ENCODE data around the gene CHMP5. TPM values are rescaled to one million over a fixed set of nuclear protein-coding genes. Genes with fewer than 3 reads are reported as not detected.

Gene CHMP5
- total and polyA plus RNA-seq, 4 experiments from 2014 or later: 32.3 to 59.9 (median 39.7) TPM

DNA sequence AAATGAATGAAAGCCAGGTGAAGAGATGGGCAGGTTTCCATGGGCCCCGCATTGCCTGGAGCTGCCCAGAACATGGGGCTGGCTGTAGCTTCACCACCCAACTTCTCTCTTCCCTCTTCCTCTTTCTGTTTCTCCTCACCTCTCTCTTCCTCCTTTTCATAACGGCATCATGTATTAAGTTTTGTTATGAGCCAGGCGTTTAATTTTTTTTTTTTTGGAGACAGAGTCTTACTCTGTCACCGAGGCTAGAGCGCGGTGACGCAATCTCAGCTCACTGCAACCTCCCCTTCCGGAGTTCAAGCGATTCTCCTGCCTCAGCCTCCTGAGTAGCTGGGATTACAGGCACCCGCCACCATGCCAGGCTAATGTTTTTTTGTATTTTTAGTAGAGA lies 37.8 kb upstream of the CHMP5 start:
- Mint-ChIP-seq H3K36me3 (no peaks in the 10 kb centered on the region), H3K27me3 (no peaks in the 10 kb centered on the region), H3K9me3 (no peaks in the 10 kb centered on the region), H3K27ac (peak overlapping the region in 1 of 7 donors; percentile 19), H3K4me3 (no peak overlapping the region), H3K4me1 (peaks cover 7 to 9% (median 8%) of the 10 kb centered on the region in 4 donors)
- Histone ChIP-seq H3K27me3 (ENCODE audit: insufficient read depth, low read length) (no peaks in the 10 kb centered on the region), H3K9me3 (ENCODE audit: control insufficient read depth in 1 of 2, low read length in 2 of 2) (no peaks in the 10 kb centered on the region), H3K27ac (ENCODE audit: low read depth, low read length) (no peak overlapping the region), H3K4me1 (ENCODE audit: insufficient read depth, low read length) (peaks cover 9% of the 10 kb centered on the region), H3K36me3 (ENCODE audit: insufficient read depth, low read length) (no peaks in the 10 kb centered on the region), H3K4me3 (ENCODE audit: low read length in 2 of 2) (no peak overlapping the region)
- DNase-seq: no peak
- POLR2A ChIA-PET (ENCODE audit: partially characterized antibody): interaction anchor here (1.5 kb wide), 1 partner anchor 145 kb away, joined by 4 read pairs; no protein-coding TSS in a partner anchor
- CTCF ChIA-PET (ENCODE audit: partially characterized antibody): interaction anchor here (0.9 to 2.7 kb wide), 17 partner anchors 17 to 646 kb away, joined by 3 to 28 read pairs (median 6); partner anchors contain the start of gene SMU1
- intact Hi-C loops (cut with micrococcal nuclease): loop anchor here (10.0 kb wide), 1 partner anchor 642 kb away; no protein-coding TSS in a partner anchor

DNA sequence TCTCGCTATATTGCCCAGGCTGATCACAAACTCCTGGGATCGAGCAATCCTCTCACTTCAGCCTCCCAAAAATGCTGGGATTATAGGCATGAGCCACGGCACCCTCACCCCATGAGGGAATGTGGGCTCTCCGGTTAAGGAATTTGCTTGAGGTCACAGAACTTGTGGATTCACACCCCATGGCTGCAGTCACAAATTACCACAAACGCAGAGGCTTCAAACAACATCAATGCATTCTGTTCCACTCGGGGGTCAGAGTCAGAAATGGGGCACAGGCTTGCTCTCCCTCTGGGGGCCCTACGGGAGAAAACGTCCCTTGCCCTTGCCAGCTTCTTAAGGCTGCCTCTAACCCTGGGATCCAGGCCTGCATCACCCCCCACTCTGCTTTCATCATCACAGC lies 37.1 kb upstream of the CHMP5 start:
- intact Hi-C loops (cut with micrococcal nuclease): loop anchor here (10.0 kb wide), 1 partner anchor 643 kb away; no protein-coding TSS in a partner anchor
- POLR2A ChIA-PET (ENCODE audit: partially characterized antibody): no interaction called here

DNA sequence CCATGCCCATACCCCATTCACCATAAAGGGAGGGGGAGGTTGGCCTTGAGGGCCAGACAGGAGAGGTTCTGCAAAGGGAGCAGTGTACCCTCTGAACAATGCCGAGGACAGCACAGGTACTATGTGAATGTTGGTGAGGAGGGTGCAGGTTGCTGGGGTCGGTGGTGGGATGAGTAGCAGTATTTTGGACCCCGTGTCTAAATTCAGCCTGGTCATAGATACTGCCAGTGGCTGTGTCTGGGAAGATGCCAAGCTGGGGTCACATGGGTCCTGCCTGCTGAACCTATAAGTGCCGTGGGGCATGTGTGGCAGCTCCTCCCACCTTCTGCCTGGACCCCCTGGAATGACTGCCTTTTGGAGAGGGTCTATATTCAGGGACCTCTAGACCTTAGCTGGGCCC lies 36.2 kb upstream of the CHMP5 start:
- DNase-seq: no peak
- intact Hi-C loops (cut with micrococcal nuclease): loop anchor here (10.0 kb wide), 1 partner anchor 644 kb away; no protein-coding TSS in a partner anchor
- Histone ChIP-seq H3K9me3 (ENCODE audit: control insufficient read depth in 1 of 2, low read length in 2 of 2) (no peaks in the 10 kb centered on the region), H3K4me1 (ENCODE audit: insufficient read depth, low read length) (peaks cover 9% of the 10 kb centered on the region), H3K4me3 (ENCODE audit: low read length in 2 of 2) (no peak overlapping the region), H3K36me3 (ENCODE audit: insufficient read depth, low read length) (no peaks in the 10 kb centered on the region), H3K27ac (ENCODE audit: low read depth, low read length) (no peak overlapping the region), H3K27me3 (ENCODE audit: insufficient read depth, low read length) (no peaks in the 10 kb centered on the region)
- Mint-ChIP-seq H3K4me3 (no peak overlapping the region), H3K27me3 (peaks cover 0 to 2% of the 10 kb centered on the region in 2 donors), H3K9me3 (no peaks in the 10 kb centered on the region), H3K36me3 (no peaks in the 10 kb centered on the region), H3K27ac (peak overlapping the region in 1 of 7 donors; percentile 3), H3K4me1 (peaks cover 7 to 9% (median 8%) of the 10 kb centered on the region in 4 donors)
- ChIA-PET CTCF (ENCODE audit: partially characterized antibody) (no interaction called here), POLR2A (ENCODE audit: partially characterized antibody) (no interaction called here)

More for the DNA sequence above, 37.1 kb upstream of the CHMP5 start:
- Histone ChIP-seq H3K27ac (ENCODE audit: low read depth, low read length) (no peak overlapping the region), H3K27me3 (ENCODE audit: insufficient read depth, low read length) (no peaks in the 10 kb centered on the region), H3K36me3 (ENCODE audit: insufficient read depth, low read length) (no peaks in the 10 kb centered on the region), H3K4me3 (ENCODE audit: low read length in 2 of 2) (no peak overlapping the region), H3K9me3 (ENCODE audit: control insufficient read depth in 1 of 2, low read length in 2 of 2) (no peaks in the 10 kb centered on the region), H3K4me1 (ENCODE audit: insufficient read depth, low read length) (peaks cover 9% of the 10 kb centered on the region)
- DNase-seq: no peak
- no peaks in the 10 kb centered on the region for H3K9me3 Mint-ChIP-seq
- H3K27me3 Mint-ChIP-seq: peaks cover 0 to 2% of the 10 kb centered on the region in 2 donors
- H3K27ac Mint-ChIP-seq: peak overlapping the region in 1 of 7 donors; percentile 25
- CTCF ChIA-PET (ENCODE audit: partially characterized antibody): interaction anchor here (1.5 to 2.7 kb wide), 3 partner anchors 92 to 150 kb away, joined by 4 to 20 read pairs (median 16); partner anchors contain the start of gene SMU1
- H3K36me3 Mint-ChIP-seq: no peaks in the 10 kb centered on the region
- no peak overlapping the region for H3K4me3 Mint-ChIP-seq
- peaks cover 7 to 9% (median 8%) of the 10 kb centered on the region in 4 donors for H3K4me1 Mint-ChIP-seq

GRCh38 chr9:33229359-33230114 lies 35.3 kb upstream of the CHMP5 start:
- H3K4me1 Mint-ChIP-seq: peaks cover 7 to 9% (median 8%) of the 10 kb centered on the region in 4 donors
- no peaks in the 10 kb centered on the region for H3K9me3 Mint-ChIP-seq
- DNase-seq: no peak
- intact Hi-C loops (cut with micrococcal nuclease): loop anchor here (10.0 kb wide), 1 partner anchor 645 kb away; no protein-coding TSS in a partner anchor
- peaks cover 0 to 2% of the 10 kb centered on the region in 2 donors for H3K27me3 Mint-ChIP-seq
- ChIA-PET POLR2A (ENCODE audit: partially characterized antibody) (no interaction called here), CTCF (ENCODE audit: partially characterized antibody) (no interaction called here)
- Histone ChIP-seq H3K4me3 (ENCODE audit: low read length in 2 of 2) (no peak overlapping the region), H3K36me3 (ENCODE audit: insufficient read depth, low read length) (no peaks in the 10 kb centered on the region), H3K27me3 (ENCODE audit: insufficient read depth, low read length) (no peaks in the 10 kb centered on the region), H3K4me1 (ENCODE audit: insufficient read depth, low read length) (peaks cover 9% of the 10 kb centered on the region), H3K9me3 (ENCODE audit: control insufficient read depth in 1 of 2, low read length in 2 of 2) (no peaks in the 10 kb centered on the region), H3K27ac (ENCODE audit: low read depth, low read length) (no peak overlapping the region)
- H3K4me3 Mint-ChIP-seq: no peak overlapping the region
- H3K36me3 Mint-ChIP-seq: no peaks in the 10 kb centered on the region
- H3K27ac Mint-ChIP-seq: no peak overlapping the region

DNA sequence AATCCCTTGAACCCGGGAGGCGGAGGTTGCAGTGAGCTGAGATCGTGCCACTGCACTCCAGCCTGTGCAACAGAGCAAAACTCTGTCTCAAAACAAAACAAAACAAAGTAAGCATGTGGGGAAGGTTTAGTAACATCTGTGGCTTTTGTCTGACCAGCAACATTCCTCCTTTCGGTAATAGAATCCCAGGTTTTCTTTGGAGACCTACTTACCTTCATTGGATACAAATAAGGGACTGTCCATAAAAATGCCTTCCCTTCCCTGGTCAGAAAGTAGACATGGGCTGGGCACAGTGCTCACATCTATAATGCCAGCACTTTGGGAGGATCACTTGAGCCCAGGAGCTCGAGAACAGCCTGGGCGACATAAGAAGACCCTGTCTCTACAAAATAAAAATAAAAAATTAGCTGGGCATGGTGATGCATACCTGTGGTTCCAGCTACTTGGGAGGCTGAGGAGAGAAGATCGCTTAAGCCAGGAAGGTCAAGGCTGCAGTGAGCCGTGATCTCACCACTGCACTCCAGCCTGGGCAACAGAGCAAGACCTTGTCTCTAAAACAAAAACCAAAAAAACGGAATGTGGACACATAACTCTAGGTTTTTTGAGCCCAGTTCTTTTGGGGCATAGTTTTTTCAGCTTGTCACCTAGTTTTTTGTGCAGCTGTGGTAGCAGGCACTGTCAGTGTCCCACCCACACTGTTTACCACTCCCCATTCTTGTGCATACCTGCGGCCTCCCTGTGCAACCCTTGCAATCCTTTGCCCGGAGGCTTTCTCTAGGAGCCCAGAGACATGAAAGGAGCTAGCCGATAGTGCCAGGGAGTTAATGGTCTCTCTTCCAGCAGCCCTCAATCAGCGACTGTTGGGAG lies 33.9 kb upstream of the CHMP5 start:
- no peaks in the 10 kb centered on the region for H3K36me3 ChIP-seq (ENCODE audit: insufficient read depth, low read length)
- Mint-ChIP-seq H3K9me3 (no peaks in the 10 kb centered on the region), H3K27ac (no peak overlapping the region), H3K4me1 (peaks cover 0 to under 1% (median 0%) of the 10 kb centered on the region in 4 donors), H3K36me3 (no peaks in the 10 kb centered on the region), H3K27me3 (peaks cover 2 to 3% of the 10 kb centered on the region in 2 donors), H3K4me3 (no peak overlapping the region)
- intact Hi-C loops (cut with micrococcal nuclease): no loop called here
- H3K4me3 ChIP-seq (ENCODE audit: low read length in 2 of 2): no peak overlapping the region
- no peak overlapping the region for H3K27ac ChIP-seq (ENCODE audit: low read depth, low read length)
- no peaks in the 10 kb centered on the region for H3K9me3 ChIP-seq (ENCODE audit: control insufficient read depth in 1 of 2, low read length in 2 of 2)
- no peak for DNase-seq
- H3K27me3 ChIP-seq (ENCODE audit: insufficient read depth, low read length): no peaks in the 10 kb centered on the region
- ChIA-PET POLR2A (ENCODE audit: partially characterized antibody) (interaction anchor here (1.1 kb wide), 1 partner anchor 155 kb away, joined by 4 read pairs; the partner anchor contains the start of gene SMU1), CTCF (ENCODE audit: partially characterized antibody) (no interaction called here)
- H3K4me1 ChIP-seq (ENCODE audit: insufficient read depth, low read length): no peaks in the 10 kb centered on the region

DNA sequence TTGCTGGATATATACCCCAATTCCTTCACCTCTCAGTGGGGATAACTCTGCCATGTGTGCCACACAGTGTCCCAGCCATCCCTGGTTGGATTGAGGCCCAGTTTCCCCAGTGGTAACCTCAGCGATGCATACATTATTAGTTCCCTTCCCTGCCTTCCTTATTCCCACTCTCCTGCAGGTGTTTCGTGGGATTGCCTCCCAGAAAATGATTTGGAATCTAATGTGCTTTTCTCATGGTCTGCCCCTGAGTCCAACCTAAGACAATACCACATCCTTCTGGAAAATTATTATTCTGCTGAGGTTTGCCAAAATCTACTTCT lies 33.3 kb upstream of the CHMP5 start:
- H3K4me3 Mint-ChIP-seq: no peak overlapping the region
- H3K9me3 Mint-ChIP-seq: no peaks in the 10 kb centered on the region
- CTCF ChIA-PET (ENCODE audit: partially characterized antibody): no interaction called here

GRCh38 chr9:33232815-33233214 lies 32.0 kb upstream of the CHMP5 start:
- no peak overlapping the region for H3K4me3 Mint-ChIP-seq
- ChIA-PET POLR2A (ENCODE audit: partially characterized antibody) (interaction anchor here (1.3 kb wide), 1 partner anchor 208 kb away, joined by 3 read pairs; the partner anchor contains the start of gene DNAJA1), CTCF (ENCODE audit: partially characterized antibody) (no interaction called here)
- H3K27me3 ChIP-seq (ENCODE audit: insufficient read depth, low read length): no peaks in the 10 kb centered on the region
- H3K36me3 ChIP-seq (ENCODE audit: insufficient read depth, low read length): no peaks in the 10 kb centered on the region
- no peak for DNase-seq
- H3K27ac ChIP-seq (ENCODE audit: low read depth, low read length): no peak overlapping the region
- H3K9me3 ChIP-seq (ENCODE audit: control insufficient read depth in 1 of 2, low read length in 2 of 2): no peaks in the 10 kb centered on the region
- no peak overlapping the region for H3K27ac Mint-ChIP-seq
- intact Hi-C loops (cut with micrococcal nuclease): no loop called here
- no peaks in the 10 kb centered on the region for H3K4me1 Mint-ChIP-seq
- no peak overlapping the region for H3K4me3 ChIP-seq (ENCODE audit: low read length in 2 of 2)
- no peaks in the 10 kb centered on the region for H3K4me1 ChIP-seq (ENCODE audit: insufficient read depth, low read length)
- H3K36me3 Mint-ChIP-seq: no peaks in the 10 kb centered on the region
- peaks cover 2 to 3% of the 10 kb centered on the region in 2 donors for H3K27me3 Mint-ChIP-seq
- H3K9me3 Mint-ChIP-seq: no peaks in the 10 kb centered on the region

More for the DNA sequence above, 33.3 kb upstream of the CHMP5 start:
- intact Hi-C loops (cut with micrococcal nuclease): no loop called here
- H3K4me1 ChIP-seq (ENCODE audit: insufficient read depth, low read length): no peaks in the 10 kb centered on the region
- Mint-ChIP-seq H3K36me3 (no peaks in the 10 kb centered on the region), H3K27ac (no peak overlapping the region), H3K27me3 (peaks cover 2 to 3% of the 10 kb centered on the region in 2 donors), H3K4me1 (no peaks in the 10 kb centered on the region)
- no peak for DNase-seq
- no peaks in the 10 kb centered on the region for H3K9me3 ChIP-seq (ENCODE audit: control insufficient read depth in 1 of 2, low read length in 2 of 2)
- no peak overlapping the region for H3K27ac ChIP-seq (ENCODE audit: low read depth, low read length)
- no peak overlapping the region for H3K4me3 ChIP-seq (ENCODE audit: low read length in 2 of 2)
- no peaks in the 10 kb centered on the region for H3K27me3 ChIP-seq (ENCODE audit: insufficient read depth, low read length)
- H3K36me3 ChIP-seq (ENCODE audit: insufficient read depth, low read length): no peaks in the 10 kb centered on the region
- POLR2A ChIA-PET (ENCODE audit: partially characterized antibody): interaction anchor here (1.1 kb wide), 1 partner anchor 155 kb away, joined by 4 read pairs; the partner anchor contains the start of gene SMU1
